SK-N-SH treated with all-trans-retinoic acid at 6 μM for 48 hours (cell line): ENCODE results near the gene WDR37.

Experiments
- ARNTL ChIP-seq: fragments of 450-650 bp; formaldehyde crosslinking; IDR thresholded peaks from 2 replicates; pipeline ENCODE4 v1.5.0; 2020; ENCODE audit warnings: low read depth, mild to moderate bottlenecking, moderate library complexity, borderline replicate concordance
- ESRRG ChIP-seq: fragments of 250-450 bp; sonication (Bioruptor Pico); IDR thresholded peaks from 2 replicates; pipeline ENCODE4 v1.6.1; 2021; ENCODE audit warnings: mild to moderate bottlenecking
- ISL1 ChIP-seq: fragments of 250-450 bp; sonication (Bioruptor Pico); IDR thresholded peaks from 2 replicates; pipeline ENCODE4 v2.1.2; 2022; ENCODE audit warnings: mild to moderate bottlenecking, moderate library complexity
- ZFP30 ChIP-seq: fragments of 450-650 bp; formaldehyde crosslinking; IDR thresholded peaks from 2 replicates; pipeline ENCODE4 v1.5.0; 2022; ENCODE audit warnings: mild to moderate bottlenecking, moderate library complexity
- TF ChIP-seq, protein P1 (sequence below): fragments of 250-450 bp; sonication (Bioruptor Pico); IDR thresholded peaks from 2 replicates; pipeline ENCODE4 v1.8.0; 2020; ENCODE audit warnings: mild to moderate bottlenecking, moderate library complexity, borderline replicate concordance

DNA sequence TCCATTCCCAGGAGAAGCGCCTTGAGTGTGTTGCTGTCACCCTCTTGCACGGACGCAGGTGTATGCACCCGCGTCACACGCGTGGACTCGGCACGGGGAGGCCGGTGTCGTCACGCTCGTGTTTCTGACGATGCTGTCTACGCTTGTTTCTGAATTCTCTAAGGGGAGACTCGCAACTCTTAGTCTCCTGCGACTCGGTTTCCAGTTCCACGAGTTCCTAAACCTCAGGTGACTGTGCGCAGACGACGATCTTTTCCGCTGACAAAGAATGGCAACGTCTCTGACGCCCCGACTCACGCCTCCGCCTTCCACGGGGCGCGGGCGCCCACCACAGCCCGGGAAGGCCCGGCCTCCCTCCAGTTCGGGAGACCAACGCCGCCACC, 7.8 kb upstream of the WDR37 start:
- no peak for TF ChIP-seq ZFP30 (CRISPR knock-in tag)
- TF ChIP-seq ISL1 = no peak
- no peak for TF ChIP-seq ARNTL (CRISPR knock-in tag)
- TF ChIP-seq, protein P1, sequence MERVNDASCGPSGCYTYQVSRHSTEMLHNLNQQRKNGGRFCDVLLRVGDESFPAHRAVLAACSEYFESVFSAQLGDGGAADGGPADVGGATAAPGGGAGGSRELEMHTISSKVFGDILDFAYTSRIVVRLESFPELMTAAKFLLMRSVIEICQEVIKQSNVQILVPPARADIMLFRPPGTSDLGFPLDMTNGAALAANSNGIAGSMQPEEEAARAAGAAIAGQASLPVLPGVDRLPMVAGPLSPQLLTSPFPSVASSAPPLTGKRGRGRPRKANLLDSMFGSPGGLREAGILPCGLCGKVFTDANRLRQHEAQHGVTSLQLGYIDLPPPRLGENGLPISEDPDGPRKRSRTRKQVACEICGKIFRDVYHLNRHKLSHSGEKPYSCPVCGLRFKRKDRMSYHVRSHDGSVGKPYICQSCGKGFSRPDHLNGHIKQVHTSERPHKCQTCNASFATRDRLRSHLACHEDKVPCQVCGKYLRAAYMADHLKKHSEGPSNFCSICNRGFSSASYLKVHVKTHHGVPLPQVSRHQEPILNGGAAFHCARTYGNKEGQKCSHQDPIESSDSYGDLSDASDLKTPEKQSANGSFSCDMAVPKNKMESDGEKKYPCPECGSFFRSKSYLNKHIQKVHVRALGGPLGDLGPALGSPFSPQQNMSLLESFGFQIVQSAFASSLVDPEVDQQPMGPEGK (CRISPR knock-in tag) = no peak
- TF ChIP-seq ESRRG (CRISPR knock-in tag) = no peak
